Effector CD4-positive, alpha-beta T cell (primary cell): ENCODE measurements around the gene YTHDF1.
A peak's percentile ranks its signal among the peaks of the same experiment; 100 is the strongest.
"Not testable (repeated sequence)": the region's sequence is repeated elsewhere in the genome, so short reads cannot be mapped to it uniquely, and the experiment has no call there.

Source experiments
- DNase-seq: peaks from one replicate; pipeline ENCODE4 v3.0.0-alpha.2; 2020
- total RNA-seq: gene quantifications from one replicate; lab custom pipeline; 2026; lab: John Stamatoyannopoulos, UW

YTHDF1 gene
- total RNA-seq: 68.1 reads per million, percentile 75 among the genes with 10 or more reads in this experiment

DNA sequence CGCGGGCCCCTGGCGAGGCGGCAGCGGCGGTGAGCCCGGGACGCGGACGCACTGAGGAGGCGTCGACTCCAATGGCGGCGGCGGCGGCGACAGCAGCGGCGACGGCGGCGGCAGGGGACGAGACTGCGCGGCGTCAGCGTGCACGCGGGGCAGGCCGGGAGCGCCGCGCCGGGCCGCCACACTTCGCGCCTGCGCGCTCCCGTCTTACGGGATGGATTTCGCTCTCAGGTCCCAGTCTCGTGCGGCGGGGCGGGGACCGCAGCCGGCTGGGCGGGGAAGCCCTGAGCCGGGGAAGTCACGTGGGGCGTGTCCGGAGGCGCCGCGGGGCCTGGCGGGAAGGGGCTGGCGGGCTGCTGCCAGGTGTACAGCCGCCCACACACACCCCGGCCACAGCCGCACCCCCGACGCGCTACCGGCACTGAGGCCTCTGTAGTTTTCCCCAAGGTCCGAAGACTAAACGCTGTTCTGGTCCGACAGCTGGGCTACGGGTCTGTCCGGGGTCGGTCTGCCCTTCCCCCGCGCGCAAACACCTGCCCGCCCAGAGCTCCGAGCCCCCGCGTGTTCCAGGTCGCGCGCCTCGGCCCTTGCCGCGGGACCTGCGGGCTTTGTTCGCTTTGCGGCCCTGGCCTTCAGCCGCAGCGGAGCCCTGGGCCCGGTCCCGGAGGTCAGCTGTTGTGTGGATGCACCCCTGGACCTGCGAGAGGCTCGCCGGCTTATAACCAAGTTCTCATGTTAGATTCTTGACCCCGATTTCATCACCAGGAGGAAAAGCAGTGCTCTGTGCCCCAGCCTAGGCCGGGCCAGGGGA, at the start of gene YTHDF1:
Gene YTHDF1, minus strand, starts transcription at position 91 of the 808 bp plus-strand sequence. CDS start 239 bp downstream, outside the sequence.
- peak; percentile 91 for DNase-seq

DNA sequence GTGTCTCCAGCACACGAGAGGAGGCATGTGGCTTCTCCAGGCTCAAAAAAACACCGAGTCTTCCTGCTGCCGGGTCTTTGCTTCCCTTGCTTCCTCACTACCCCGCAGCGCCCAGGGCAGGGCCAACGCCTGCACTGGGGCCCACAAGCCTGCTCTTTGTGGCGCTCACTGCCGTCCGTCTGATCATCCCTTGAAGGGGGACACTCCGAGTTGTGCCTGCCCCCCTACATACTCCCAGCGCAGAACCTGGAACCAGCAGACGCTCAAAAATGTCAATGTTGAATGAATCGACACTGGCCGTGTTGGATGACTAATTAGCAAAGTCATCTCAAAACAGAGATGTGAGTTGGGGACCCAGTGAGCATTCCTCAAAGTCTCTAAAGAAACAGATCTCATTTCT, 48.6 kb upstream of the YTHDF1 start:
- DNase-seq: no peak

DNA sequence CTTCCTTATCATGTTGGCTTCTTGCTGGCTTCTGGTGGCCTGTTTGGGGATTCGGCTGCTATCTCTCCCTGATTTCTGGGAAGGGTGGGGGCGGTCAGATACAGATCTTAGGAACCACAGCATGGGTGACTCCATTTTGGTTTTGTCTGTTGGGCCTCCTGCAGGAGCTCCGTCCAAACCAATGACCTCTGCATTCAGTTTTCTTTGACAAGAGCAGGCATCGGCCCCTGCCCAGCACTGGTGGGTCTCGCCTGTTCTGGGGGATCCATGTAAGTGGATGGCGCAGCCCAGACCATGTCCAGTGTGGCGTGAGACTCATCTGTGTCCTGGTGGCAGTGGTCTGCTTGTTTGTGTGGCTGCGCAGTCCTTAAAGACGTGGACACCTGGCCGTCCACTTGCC, 48.1 kb upstream of the YTHDF1 start:
- DNase-seq: no peak

DNA sequence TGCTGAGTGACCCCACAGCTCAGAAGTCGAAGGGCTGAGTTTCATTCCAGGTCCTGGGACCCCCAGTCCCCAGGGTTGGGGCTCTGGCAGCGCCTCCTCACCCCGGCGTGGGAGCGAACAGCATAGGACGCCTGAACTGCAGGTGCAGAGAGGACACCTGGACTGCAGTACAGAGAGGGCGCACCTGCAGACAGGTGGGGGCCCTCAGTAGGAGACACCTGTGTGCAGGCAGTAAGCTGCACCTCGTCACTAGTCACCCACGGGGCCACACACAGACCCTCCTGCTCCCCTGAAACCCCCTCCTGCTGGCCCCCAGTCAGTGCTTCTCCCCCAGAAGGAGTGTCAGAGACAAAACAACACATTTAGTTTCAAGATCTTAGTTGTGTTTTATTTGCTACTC, 46.9 kb upstream of the YTHDF1 start:
- DNase-seq: no peak

DNA sequence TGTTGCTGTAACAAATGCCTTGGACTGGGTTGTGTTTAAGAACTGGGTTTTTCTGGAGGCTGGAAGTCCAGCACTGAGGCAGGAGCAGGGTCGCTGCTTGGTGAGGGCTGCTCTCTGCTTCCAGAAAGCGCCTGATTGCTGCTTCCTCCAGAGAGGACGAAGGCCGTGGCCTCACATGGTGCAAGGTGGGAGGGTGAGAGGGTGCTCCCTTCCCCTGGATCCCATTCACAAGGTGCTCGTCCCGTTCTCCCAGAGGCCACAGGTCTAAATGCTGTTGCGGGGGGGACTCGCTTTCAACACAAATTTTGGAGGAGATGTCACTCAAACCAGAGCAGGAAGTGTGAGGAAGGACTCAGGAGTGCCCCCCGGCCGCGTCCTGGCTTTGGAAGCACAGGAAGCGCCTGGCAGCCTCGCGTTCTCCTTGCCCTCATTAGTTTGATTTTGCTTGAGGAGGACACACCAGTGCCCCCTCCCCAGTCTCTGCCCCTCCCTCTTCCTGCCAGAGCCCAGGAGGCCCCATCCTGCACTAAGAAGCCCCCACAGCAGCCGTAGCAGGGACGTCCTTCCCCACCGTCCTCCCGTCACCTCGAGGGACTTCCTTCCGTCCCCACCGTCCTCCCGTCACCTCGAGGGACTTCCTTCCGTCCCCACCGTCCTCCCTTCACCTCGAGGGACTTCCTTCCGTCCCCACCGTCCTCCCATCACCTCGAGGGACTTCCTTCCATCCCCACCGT, 46.0 kb upstream of the YTHDF1 start:
- DNase-seq: no peak

DNA sequence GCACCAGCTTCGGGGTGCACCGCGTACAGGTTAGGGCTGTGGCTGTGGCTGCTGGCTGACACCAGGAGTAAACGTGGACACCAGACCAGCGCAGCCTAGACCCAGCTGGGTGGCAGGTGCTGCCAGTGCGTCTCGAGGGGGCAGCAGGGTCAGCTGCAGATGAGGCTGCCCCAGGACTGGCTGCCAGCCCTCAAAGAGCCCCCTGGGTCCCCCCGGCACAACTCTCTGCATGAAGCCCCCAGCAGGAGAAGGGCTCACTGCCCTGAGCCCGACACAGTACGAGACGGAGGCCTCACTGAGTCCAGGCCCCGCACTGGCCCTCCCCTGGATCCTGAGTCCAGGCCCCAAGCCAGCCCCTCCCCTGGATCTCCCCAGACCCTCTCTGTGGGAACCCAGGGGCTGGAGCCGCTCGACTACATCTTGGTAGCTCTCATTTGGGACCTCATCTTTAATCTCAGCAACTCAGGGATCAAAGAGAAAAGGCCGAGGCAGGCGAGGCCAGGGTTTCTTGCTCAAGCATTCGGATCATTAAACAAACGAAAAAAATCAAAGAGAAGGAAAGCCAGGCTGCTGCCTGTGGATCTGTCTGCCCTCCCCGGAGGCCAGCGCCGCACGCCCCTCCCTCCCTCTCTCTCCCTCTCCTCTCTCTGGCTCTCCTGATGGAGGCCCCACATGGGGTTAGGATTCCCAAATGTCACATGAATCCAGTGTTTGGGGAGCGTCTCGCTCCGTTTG, 45.3 kb upstream of the YTHDF1 start:
- DNase-seq: no peak

- no peak for DNase-seq
Measured at GRCh38 chr20:63260521-63260920, 44.6 kb upstream of the YTHDF1 start.

DNA sequence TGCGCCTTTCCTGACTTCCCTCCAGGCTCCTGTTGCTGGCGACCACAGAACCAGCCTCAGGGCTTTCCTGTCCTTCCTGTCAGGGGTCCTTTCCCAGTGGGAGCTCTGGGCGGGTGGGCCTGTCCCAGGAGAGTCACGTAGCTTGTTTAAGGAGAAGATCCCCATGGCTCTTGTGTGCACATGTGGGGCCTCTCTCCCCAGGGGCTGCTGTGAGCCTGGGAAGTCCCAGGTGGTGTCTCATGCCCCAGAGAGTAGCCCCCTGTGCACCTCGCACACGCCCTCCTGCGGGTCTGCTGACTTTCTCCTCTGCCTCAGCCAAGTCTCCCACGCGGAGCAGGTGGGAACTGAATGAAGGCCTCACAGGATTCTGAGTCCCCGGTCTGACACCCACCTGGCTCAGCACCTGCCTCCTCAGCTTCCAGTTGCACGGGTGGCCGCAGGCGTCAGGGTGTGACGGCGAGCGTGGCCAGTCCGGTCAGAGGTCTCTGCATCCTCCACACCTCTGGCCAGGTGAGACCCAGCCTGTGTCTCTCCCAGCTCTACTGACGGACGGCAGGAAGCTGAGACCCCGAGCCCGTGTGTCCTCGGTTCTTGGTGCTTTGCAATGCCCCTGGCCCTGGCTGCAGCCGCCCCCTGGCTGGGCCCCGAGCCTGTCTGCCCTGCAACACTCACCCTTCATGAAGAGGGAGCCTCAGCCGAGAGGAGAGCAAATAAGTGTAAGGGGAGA, 44.0 kb upstream of the YTHDF1 start:
- DNase-seq: no peak

GRCh38 chr20:63258781-63259180, 42.9 kb upstream of the YTHDF1 start:
- no peak for DNase-seq

DNA sequence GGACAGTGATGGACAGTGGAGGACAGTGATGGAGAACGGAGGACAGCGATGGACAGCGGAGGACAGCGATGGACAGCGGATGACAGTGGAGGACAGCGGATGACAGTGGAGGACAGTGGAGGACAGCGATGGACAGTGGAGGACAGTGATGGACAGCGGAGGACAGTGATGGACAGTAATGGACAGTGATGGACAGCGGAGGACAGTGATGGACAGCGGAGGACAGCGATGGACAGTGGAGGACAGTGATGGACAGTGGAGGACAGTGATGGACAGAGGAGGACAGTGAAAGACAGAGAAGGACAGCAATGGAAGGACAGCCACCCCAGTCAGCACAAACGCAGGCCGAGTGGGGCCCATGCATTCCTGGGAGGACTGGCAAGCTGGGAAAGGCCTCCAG, 41.7 kb upstream of the YTHDF1 start:
- no peak for DNase-seq

DNA sequence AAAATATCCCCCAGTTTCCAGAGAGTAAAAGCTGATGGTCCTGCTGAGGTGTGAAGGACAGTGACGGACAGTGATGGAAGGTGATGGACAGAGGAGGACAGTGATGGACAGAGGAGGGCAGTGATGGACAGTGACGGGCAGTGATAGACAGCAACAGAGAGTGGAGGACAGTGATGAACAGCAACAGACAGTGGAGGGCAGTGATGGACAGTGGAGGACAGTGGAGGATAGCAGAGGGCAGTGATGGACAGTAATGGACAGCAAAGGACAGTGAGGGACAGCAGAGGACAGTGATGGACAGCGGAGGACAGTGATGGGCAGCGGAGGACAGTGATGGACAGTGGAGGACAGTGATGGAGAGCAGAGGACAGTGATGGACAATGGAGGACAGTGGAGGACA, 41.0 kb upstream of the YTHDF1 start:
- DNase-seq: no peak

DNA sequence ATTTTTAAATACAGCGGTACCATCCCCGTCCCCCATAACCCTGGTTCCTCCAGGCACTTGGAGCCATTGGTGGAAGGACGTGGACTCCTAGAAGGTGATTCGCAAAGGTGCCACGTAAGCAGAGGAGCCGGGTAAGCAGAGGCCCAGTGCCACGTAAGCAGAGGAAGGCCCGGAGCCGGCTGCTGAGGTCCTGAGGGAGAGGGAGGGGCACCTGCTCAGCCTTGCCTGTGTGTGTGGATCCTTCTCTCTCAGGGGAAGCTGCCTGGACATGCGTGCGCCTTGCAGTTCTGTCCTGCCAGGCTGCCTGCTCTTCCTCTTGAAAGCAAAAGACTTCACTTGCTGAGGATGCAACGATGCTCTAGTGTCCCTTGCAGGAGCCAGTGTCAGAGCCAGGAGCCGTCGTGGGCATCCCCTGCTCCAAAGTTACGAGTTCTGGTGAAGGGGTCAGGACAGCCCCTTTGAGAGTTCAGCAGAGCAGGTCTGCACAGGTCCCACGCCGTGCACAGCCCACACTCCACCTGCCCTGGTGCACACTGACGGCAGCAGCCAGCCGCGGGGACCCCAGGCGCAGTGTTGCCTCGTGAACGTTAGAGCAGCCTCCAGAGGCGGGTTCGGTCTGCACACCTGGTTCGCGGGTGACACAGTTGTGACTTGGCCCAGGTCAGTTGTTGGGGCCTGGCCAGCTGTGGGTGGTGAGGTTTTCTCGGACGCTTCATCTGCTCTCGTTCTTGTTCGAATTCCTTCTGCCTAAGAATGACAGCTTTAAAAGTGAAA, 40.2 kb upstream of the YTHDF1 start:
- DNase-seq: no peak

DNA sequence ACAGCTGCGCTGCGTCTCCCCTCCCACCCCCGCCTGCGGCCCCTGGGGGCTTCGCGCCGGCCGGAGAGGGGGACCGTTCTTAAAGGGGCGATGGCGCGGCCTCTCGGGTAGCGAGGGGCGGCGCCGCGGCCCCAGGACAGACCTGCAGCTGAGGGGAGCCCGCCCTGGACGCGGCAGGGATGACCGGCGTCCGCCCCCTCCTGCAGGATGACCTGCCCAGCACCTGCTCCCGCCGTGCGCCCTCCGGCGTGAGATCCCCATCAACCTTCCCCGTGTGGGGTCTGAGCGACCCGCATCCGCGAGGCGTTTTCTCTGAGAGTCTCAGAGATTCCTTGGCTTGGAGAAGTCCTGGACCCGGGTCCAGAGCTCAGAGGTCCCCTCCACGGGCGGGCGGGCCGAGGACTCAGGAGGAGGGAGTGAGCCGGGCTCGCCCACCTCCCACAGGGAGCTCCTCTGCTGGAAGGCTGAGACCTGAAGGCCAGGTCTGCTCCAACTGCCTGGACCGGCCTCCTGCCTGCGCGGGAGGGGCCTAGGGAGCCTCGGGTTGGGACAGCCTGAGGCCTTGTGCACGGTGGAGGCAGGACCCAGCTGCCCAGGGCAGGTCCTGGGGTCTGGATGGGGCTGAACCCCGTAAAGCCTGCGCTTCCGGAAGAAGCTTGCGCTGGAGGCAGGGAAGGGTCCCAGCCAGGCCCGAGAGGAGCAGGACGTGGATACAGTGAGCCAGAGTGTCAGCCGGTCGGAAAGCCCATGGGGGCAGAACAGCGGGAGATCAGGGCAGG, 38.9 kb upstream of the YTHDF1 start:
- no peak for DNase-seq

- no peak for DNase-seq
Measured at GRCh38 chr20:63254232-63254605, 38.3 kb upstream of the YTHDF1 start, which contains the start of gene NKAIN4. NKAIN4 (minus strand) TSS chr20:63254463; CDS start chr20:63254450, 13 bp downstream.

GRCh38 chr20:63253438-63254231, 37.7 kb upstream of the YTHDF1 start:
- DNase-seq: no peak

- DNase-seq: no peak
Measured at GRCh38 chr20:63253065-63253437, 37.1 kb upstream of the YTHDF1 start.

DNA sequence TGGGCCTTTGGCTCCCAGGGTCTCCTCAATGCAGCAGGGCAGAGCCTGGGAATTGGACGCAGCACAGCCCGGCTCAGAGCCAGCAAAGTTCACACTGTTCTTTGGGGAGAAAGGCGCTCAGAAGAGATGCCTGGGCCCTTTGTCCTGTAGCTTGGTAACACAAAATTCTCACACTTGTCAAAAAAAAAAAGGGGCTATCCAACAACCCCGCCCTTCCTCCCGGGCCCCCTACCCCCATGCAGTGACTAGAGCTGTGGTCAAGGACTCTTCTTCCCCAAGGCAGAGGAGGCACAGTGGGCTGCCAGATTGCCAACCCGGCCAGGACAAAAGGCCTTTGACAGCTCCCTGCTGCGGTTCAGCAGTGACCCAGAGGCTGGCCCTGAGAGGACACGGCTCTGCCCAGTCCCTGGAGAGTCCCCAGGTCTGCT, 36.4 kb upstream of the YTHDF1 start:
- no peak for DNase-seq

DNA sequence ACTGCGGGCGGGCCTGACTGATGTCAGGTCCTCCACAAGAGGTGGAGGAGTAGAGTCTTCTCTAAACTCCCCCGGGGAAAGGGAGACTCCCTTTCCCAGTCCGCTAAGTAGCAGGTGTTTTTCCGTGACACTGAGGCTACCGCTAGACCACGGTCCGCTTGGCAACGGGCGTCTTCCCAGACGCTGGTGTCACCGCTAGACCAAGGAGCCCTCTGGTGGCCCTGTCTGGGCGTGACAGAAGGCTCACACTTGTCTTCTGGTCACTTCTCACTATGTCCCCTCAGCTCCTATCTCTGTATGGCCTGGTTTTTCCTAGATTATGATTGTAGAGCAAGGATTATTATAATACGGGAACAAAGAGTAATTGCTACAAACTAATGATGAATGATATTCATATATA, 35.4 kb upstream of the YTHDF1 start:
- not testable (repeated sequence) for DNase-seq

DNA sequence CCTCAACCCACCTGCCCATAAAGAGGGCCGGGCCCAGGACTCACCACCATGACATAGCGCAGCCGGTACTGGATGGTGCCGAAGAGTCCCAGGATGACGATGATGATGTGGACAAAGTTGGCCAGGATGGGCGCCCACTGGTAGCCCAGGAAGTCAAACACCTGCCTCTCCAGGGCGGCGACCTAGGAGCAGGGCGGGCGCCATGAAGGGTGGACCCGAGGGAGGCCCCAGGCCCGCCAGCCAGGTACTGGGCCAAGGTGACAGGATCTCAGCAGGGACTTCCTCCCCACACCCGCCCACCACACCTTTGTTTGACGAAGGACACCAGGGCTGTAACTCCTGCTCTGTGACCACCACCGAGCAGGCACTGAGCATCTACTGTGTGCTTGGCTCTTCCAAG, 34.0 kb upstream of the YTHDF1 start:
- no peak for DNase-seq
